Epithelial cell of esophagus (primary cell): ENCODE results near the gene FGF9.

ENCODE experiments used
- DNase-seq: peaks from one replicate; pipeline ENCODE4 v3.0.0; 2010; ENCODE audit warnings: low read depth
- H3K4me3 ChIP-seq: 2 replicates; pipeline ENCODE4 v1.5.1; 2011; ENCODE audit warnings: mild to moderate bottlenecking, low read length, control low read depth
- CTCF ChIP-seq: IDR thresholded peaks from 2 replicates; pipeline ENCODE4 v1.5.1; 2011; ENCODE audit warnings: low read depth, mild to moderate bottlenecking, low read length, control low read depth, inconsistent platforms; ENCODE audit not compliant: insufficient read depth; ENCODE audit errors: missing control alignments

FGF9 gene

GRCh38 chr13:21685485-21686064, 14.7 kb downstream of the FGF9 start:
- H3K4me3 ChIP-seq: no peak overlapping the region
- TF ChIP-seq CTCF: no peak
- no peak for DNase-seq

GRCh38 chr13:21686751-21687391, 16.0 kb downstream of the FGF9 start:
- TF ChIP-seq CTCF: no peak
- no peak overlapping the region for H3K4me3 ChIP-seq
- no peak for DNase-seq

- no peak for TF ChIP-seq CTCF
- no peak overlapping the region for H3K4me3 ChIP-seq
- DNase-seq: peak; percentile 91
Measured at GRCh38 chr13:21688056-21688455, 17.2 kb downstream of the FGF9 start.

GRCh38 chr13:21689097-21689496, 18.2 kb downstream of the FGF9 start:
- no peak overlapping the region for H3K4me3 ChIP-seq
- DNase-seq: no peak
- TF ChIP-seq CTCF: no peak

GRCh38 chr13:21690955-21691354, 20.1 kb downstream of the FGF9 start:
- no peak overlapping the region for H3K4me3 ChIP-seq
- no peak for DNase-seq
- no peak for TF ChIP-seq CTCF

GRCh38 chr13:21691500-21691899, 20.6 kb downstream of the FGF9 start:
- DNase-seq: no peak
- no peak overlapping the region for H3K4me3 ChIP-seq
- TF ChIP-seq CTCF: no peak

GRCh38 chr13:21691928-21692327, 21.1 kb downstream of the FGF9 start:
- TF ChIP-seq CTCF: no peak
- no peak for DNase-seq
- H3K4me3 ChIP-seq: no peak overlapping the region
